HEK293T (cell line): ENCODE results near the gene CLN5.

Source experiments
- BHLHE40 ChIP-seq: fragments of 450-650 bp; IDR thresholded peaks from 2 replicates; pipeline ENCODE4 v1.6.1; 2016; ENCODE audit warnings: mild to moderate bottlenecking, moderate library complexity, borderline replicate concordance
- HDGF ChIP-seq: fragments of 450-650 bp; IDR thresholded peaks from 2 replicates; pipeline ENCODE4 v1.6.1; 2017; ENCODE audit warnings: antibody characterized with exemption, borderline replicate concordance
- PKNOX1 ChIP-seq: fragments of 450-650 bp; IDR thresholded peaks from 2 replicates; pipeline ENCODE4 v1.6.1; 2016
- SP1 ChIP-seq: fragments of 450-650 bp; IDR thresholded peaks from 2 replicates; pipeline ENCODE4 v1.6.1; 2017

- TF ChIP-seq SP1: no peak
- TF ChIP-seq HDGF: no peak
- TF ChIP-seq PKNOX1: no peak
- no peak for TF ChIP-seq BHLHE40
Measured at GRCh38 chr13:76975863-76976262, 16.0 kb upstream of the CLN5 start.
